Activated CD4-positive, alpha-beta T cell treated with anti-CD3 and anti-CD28 coated beads, Interleukin-2, Interleukin-6, amounts not matched to agents 100 ng/mL and 50 ng/mL, durations not matched to agents 16 hours and 8 hours (primary cell): Measurements from ENCODE around the gene FARSA.
A peak's percentile ranks its signal among the peaks of the same experiment; 100 is the strongest.
"Not testable (repeated sequence)": the region's sequence is repeated elsewhere in the genome, so short reads cannot be mapped to it uniquely, and the experiment has no call there.

Experiments
- DNase-seq: peaks from one replicate; pipeline ENCODE4 v3.0.0-alpha.2; 2020

The FARSA gene

DNA sequence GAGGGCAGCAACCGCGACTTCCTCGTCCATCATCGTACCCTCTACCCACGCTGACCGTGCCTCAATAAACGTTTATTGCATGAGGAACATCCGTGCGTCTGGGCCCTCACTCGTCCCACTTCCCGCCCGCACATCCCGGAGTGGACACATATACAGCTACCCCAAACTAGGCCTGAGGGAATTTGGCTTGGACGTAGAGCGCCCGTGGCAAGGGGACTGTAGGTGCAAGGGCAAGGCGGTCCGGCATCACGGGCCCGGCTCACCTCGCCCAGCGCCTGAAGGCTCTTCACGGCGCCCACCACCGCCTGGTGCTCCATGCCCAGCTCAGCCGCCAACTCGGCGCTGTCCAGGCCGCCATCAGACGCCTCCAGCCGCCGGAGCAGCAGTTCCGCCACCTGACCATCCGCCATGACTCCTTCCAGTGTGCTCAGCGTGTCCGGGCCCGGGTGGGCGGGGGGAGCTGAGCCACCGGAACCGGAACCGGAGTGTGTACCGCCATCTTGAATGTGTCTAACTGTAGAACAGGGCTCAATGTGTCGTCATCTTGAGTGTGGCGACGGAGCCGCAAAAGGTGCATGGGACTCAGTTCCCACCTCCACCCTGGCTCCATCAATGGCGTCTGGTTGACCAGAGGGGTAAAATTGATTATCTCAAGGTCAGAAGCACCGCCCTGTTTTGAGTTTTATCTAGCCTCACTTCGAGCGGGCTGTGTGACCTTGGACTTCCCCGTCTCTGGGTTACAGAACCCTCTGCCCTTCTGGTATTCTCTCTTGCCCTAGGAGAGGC is at the start of gene FARSA:
Gene FARSA, minus strand, starts transcription at position 425 of the 786 bp plus-strand sequence. Its CDS starts 15 bp downstream, at position 410.
- peak; percentile 96 for DNase-seq

DNA sequence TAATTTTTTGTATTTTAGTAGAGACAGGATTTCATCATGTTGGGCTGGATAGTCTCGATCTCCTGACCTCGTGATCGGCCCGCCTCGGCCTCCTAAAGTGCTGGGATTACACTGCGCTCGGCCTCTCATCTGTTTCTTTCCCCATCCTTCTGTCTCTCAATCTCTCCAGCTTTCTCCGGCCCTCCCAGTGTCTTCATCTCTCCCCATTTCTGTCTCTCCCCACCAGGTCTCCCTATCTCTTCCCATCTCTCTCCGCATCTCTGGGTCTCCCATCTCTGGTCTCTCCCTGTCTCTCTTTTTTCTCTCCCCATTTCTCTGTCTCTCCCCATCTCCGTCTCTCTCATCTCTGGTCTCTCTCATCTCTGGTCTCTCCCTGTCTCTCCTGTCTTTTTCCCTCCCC is 49.6 kb upstream of the FARSA start:
- DNase-seq = no peak

DNA sequence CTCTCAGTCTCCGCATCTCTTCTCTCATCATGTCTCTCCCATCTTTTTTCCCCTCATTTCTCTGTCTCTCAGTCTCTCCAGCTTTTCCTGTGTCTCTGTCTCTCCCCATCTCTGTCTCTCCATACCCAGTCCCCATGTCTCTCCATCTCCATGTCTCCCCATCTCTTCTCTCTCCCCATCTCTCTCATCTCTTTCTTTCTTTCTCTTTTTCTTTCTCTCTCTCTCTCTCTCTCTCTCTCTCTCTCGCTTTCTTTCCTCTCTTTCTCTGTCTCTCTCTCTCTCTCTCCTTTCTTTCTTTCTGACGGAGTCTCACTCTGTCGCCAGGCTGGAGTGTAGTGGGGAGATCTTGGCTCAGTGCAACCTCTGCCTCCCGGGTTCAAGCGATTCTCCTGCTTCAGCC is 49.1 kb upstream of the FARSA start:
- no peak for DNase-seq

DNA sequence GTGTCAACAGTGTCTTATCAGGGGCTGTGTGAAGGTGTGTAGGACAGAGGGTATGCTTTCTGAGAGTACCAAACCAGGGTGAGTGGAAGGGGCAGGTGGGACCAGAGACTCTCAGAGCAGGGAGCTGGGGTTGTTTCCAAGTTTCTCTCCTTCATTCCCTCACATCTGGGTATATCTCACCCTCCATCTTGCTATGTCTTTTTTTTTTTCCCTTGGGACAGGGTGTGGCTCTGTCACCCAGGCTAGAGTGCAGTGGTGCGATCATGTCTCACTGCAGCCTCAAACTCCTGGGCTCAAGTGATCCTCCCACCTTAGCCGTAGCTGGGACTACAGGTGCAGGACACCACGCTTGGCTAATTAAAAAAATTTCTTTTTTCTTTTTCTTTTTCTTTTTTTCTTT is 46.5 kb upstream of the FARSA start:
- DNase-seq = no peak

DNA sequence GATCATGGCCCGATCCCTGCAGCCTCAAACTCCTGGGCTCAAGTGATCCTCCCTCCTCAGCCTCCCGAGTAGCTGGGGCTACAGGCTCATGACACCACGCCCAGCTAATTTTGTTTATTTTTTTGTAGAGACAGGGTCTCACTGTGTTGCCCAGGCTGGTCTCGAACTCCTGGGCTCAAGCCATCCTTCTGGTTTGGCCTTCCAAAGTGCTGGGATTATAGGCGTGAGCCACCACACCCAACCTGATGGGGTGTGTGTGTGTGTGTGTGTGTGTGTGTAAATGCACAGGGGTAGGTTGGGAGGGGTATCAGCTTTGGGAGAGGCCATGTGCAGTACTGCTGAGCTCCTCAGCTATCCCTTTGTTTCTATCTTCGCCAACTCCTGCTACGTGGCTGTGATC is 42.6 kb upstream of the FARSA start:
- DNase-seq = not testable (repeated sequence)

DNA sequence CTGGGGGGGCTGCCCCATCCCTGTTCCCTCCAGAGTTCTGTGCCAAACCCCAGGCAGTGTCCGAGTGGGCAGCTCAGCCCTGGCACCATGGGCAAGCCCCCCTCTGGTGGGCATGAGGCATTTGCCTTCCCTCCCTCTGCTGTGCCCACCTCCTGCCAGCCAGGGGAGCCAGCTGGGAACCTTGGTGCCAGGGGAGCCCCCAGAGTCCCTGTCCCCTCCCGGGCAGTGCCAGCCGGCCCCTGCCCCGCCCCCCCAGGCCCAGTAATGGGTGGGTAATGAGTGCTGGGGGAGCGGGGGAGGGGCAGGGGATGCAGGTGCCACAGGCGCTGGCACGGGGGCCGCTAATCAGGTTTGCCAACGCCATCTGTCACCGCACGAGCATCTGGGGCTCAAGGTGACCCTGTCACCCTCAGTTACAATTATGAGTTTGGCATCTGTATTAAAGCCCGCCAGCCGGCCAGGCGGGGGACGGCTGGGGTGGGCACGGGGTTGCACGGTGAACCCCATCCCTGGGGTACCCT is 41.8 kb upstream of the FARSA start:
- DNase-seq = no peak

DNA sequence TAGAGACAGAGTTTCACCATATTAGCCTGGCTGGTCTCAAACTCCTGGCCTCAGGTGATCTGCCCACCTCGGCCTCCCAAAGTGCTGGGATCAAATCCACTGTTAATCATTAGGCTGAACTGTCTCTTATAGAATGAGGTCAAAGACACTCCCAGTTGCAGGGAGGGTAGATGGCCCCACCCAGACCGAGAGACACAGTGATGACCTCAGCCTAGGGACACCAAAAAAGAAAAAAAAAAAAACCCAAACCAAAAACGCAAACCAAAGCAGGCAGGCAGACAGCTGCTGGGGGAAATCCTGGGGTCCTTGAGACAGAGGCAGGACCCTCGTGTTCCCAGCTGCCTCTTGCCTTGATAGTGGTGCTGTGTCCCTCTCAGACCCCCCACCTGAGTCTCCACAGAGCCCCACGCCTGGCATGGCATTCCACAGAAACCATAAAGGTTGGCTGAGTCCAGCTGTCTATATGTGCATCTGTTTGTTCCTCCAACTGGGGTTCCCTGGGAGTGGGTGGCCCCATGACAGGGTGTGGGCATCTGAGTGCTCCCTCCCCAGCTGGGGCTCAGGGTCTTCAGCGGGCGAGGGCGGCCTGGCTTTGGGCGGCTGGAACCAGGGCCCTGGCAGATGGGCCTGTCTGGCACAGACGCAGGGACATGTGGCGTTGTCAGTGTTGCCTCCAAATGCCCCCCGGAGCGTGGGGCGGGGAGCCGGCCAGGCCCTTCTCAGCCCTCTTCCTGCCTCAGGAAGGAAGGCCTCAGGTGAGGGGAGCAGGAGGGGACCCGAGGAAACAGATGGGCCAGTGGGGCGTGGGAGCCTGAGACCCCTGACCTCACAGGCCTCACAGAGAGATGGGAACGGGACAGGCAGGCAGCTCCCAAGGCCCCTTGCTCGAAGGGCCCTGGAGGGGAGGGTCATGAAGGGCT is 41.0 kb upstream of the FARSA start:
- DNase-seq = no peak

DNA sequence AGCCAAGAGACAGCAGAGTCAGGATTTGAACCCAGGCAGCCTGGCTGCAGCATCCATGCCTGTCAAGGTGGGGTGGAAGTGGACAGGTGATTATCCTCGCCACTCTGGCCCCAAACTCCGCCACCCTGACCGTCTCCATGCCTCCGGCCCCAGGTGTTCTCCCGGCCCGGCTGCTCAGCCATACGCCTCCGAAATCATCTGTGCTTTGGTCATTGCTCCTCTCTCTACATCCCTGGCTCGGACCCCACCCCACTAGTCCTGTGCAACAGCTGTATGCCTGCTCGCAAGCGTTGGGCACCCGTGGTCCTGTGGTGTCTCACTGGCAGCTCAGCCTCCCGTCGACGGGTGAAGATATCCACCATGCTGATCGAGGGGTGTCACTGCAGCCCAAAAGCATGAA is 39.7 kb upstream of the FARSA start:
- no peak for DNase-seq

DNA sequence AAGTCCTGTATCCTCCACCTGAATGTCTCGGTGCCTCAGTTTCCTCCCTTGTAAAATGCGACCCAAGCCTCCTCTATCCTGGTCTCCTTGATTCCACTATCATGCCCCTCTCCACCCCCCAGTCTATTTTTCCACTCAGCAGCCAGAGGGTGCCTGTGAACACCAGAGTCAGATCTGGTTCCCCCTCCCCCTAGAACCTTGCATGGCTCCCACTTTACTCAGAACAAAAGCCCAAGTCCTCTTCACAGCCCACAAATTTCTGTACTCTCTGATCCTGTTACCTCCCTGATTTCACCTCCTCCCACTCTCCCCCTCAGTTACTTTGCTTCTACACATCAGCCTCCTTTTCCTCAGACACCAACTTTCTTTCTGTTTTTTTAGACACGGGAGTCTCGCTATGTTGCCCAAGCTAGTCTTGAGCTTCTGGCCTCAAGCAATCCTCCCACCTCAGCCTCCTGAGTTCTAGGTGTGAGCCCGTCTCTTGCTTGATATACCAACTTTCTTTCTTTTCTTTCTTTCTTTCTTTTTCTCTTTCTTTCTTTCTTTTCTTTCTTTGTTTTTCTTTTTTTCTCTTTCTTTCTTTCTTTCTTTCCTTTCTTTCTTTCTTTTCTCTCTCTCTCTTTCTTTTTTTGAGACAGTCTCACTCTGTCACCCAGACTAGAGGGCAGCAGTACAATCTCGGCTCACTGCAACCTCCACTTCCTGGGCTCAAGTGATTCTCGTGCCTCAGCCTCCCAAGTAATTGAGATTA is 36.7 kb upstream of the FARSA start:
- DNase-seq = no peak

DNA sequence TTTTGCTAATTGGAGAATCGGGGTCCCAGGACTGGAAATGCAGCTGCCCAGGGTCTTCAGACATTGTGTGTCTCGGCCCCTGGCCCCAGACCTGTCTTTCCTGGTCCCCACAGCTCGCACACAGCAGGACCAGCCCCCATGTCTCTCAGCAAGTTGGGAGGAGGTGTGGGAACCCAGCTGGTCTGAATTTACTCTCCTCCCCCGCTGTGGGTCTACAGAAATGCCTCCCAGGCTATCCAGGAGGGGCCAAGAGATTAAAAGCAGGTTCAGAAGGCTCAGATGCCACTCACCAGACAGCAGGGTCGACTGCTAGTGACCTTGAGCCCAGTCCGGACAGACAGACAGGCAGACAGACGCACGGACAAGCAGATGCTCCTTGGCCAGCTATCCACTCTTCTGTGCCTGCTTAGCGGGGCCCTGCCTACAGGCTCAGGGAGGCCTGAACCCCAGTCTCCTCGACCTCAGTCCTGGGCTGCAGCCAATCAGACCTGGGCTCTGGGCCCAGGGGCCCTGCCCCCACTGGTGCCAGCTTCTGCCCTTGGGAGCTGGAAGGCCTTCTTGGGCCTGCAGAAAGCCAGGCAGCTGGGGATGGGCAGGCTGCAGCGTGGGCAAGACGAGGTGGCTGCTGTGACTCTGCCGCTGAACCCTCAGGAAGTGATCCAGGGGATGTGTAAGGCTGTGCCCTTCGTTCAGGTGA is 35.9 kb upstream of the FARSA start, which contains the start of gene DAND5:
Gene DAND5, plus strand, starts transcription at position 285 of the 697 bp plus-strand sequence. Its CDS starts 85 bp downstream, at position 370.
- DNase-seq = no peak

DNA sequence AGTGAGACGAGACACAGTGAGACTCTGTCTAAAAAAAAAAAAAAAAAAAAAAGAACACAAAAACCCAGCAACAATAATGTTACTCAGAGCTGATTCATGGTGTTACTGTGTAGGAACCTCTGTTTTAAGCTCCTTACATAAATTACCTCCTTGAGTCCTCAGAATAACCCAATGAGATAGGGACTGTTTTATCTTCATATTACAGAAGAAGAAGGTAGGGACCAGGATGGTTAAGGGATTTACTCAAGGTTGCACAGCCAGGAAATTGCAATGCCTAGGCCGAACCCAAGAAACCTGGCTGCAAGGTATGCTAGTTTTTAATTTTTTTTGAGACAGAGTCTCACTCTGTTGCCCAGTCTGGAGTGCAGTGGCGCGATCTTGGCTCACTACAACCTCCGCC is 34.4 kb upstream of the FARSA start:
- no peak for DNase-seq

DNA sequence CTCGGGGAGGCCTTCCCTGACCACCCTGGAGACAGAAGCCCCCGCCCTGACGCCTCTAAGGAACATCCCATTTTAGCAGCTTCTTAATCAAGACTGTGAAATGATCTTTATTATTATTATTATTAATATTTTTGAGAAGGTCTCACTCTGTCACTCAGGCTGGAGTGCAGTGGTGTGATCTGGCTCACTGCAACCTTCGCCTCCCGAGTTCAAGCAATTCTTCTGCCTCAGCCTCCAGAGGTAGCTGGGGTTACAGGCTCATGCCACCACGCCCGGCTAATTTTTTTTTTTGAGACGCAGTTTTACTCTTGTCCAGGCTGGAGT is 32.3 kb upstream of the FARSA start:
- DNase-seq = no peak

DNA sequence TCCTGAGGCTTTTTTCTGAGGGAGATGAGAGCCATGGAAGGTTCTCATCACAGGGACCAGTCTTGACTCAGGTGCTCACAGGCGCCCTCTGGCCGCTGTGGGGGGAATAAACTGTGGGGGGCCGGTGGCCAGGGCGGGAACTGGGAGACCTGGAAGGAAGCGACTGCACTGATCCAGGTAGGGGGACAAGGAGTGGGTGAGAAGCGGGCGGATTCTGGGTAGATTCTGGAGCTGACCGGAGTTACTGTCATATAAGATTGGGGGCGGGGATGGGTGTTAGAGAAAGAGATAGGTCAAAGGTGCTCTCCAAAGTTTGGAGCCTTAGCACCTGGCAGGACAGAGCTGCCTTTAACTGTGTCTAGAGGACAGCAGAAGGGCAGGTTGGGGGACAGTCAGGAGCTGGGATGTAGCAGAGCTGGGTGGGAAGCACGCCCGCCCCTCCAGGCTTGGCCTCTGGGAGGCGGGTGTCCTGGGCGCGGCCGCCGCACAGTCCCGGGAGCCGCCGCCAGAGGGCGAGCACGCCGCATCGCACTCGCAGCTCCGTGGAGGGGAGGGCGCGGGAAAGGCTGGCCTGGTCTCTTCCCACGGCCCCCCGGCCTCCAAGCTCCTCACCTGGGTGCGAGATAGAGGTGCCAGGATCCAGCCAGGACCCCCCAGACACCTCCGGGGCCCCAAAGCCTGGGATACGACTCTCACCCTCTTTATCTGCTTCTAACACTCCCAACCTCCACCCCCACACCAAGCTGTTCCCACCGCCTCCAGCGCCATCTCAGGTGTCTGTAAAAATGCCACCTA is 31.7 kb upstream of the FARSA start:
- DNase-seq = peak; percentile 91

DNA sequence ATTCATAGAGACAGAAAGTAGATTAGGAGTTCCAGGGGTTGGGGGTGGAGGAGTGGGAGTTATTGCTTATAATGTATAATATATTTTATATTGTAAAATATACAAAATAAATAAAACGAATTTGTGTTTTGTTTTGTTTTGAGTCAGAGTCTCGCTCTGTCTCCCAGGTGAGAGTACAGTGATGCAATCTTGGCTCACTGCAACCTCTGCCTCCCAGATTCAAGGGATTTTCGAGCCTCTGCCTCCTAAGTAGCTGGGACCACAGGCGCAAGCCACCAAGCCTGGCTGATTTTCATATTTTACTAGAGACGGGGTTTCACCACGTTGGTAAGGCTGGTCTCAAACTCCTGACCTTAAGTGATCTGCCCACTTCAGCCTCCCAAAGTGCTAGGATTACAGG is 26.0 kb upstream of the FARSA start:
- no peak for DNase-seq

DNA sequence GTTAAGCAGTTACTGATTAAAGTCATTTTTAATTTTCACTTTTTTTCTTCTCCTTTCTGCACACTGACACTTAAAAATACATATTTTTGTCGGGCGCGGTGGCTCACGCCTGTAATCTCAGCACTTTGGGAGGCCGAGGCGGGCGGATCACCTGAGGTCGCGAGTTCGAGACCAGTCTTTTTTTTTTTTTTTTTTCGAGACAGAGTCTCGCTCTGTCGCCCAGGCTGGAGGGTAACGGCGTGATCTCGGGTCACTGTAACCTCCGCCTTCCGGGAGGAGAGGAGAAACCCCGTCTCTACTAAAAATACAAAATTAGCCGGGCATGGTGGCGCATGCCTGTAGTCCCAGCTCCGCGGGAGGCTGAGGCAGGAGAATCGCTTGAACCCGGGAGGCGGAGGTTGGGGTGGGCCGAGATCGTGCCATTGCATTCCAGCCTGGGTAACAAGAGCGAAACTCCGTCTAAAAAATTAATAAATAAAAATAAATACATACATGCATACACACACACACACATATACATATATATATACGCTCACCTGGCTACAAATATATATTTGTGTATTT is 24.0 kb upstream of the FARSA start:
- DNase-seq = not testable (repeated sequence)

DNA sequence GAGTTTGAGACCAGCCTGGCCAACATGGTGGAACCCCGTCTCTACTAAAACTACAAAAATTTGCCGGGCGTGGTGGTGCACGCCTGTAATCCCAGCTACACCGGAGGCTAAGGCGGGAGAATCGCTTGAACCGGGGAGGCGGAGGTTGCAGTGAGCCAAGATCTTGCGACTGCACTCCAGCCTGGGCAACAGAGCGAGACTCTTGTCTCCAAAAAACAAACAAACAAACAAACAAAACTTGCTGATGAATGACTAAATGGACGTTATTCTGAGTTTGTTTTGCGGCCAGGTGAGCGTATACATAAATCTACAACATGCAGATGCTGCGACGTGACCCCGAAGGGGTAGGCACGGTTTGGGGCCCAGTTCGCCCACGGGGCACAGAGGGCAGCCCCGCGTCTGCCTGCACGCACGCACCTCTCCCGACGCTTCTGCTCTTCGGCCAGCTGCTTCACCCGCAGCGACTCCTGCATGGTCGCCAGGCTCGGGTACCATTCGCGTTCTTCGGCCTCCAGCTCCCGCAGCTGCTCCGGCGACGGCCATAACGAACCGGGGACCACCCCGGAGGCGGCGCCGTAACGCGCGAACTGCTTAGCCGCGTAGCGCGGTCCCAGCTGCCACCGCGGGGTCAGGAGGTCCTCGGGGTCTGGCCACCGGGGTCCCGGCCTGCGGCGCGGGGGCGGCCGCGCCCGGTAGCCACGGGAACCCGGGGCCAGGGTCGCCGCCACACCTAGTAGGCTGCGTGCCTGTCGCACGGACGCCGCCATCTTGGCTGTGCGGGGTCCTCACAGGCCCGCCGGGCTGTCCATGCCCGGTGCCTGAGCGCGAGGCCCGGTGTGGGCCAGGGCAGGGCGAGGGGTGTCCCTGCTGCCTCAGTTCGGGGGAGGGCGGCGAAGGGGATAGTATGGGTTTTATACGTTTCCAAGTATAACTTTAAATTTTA is 23.2 kb upstream of the FARSA start, which contains the start of gene GADD45GIP1:
Gene GADD45GIP1, minus strand, starts transcription at position 778 of the 943 bp plus-strand sequence. Its CDS starts 11 bp downstream, at position 767.
- peak; percentile 93 for DNase-seq

DNA sequence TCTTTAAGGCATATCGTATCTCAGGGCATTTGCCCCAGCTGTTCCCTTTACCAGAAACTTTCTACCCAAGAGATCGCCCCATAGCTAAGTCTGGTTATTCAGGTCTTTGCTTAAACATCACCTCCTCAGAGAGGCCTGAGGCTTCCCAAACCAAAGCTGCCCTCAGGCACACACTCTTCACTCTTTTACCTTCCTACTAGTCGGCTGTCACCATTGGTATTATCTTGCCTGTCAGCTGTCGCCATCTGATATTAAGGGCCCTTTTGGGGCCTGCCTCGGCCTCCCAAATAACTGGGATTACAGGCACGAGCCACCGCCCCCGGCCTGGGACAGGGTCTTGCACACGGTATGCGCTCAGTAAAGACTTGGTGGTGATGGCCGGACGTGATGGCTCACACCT is 22.5 kb upstream of the FARSA start:
- DNase-seq = no peak

DNA sequence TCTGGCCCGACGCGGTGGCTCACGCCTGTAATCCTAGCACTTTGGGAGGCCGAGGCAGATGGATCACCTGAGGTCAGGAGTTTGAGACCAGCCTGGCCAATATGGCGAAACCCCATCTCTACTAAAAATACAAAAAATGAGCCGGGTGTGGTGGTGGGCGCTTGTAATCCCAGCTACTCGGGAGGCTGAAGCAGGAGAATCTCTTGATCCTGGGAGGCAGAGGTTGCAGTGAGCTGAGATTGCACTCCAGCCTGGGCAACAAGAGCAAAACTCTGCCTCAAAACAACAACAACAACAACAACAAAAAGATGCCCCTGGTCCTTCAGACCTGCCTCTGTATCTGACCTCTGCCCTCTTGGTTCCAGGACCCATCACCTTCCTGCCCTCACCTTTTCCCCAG is 22.1 kb upstream of the FARSA start:
- DNase-seq = not testable (repeated sequence)

DNA sequence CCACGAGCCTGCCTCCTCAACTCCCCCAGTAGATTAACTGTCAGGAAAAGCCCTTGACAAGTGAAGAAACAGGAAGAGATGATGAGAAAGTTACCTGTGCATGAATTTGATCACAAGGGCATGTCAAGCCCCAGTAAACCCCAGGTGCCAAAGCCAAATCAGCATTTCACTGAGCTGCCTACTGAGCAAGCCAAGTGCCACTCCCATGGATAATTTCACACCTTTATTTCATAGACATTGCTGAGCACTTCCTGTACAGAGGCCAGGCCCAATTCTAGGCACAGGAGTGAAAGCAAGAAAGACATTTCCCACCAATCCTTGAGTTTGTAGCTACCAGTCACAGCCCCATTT is 21.1 kb upstream of the FARSA start:
- DNase-seq = no peak
